SK-N-SH (cell line): ENCODE results near the gene APOL6.

Experiments
- CTCF ChIP-seq: fragments of 200-600 bp; sonication (generic); IDR thresholded peaks from 2 replicates; pipeline ENCODE4 v1.6.1; 2017; ENCODE audit warnings: antibody characterized with exemption, mild to moderate bottlenecking, moderate library complexity
- MEF2A ChIP-seq: IDR thresholded peaks from 2 replicates; pipeline ENCODE4 v1.4.0; 2012; ENCODE audit warnings: low read depth, borderline replicate concordance
- TCF12 ChIP-seq: IDR thresholded peaks from 2 replicates; pipeline ENCODE4 v1.4.0; 2012
- USF1 ChIP-seq: IDR thresholded peaks from 2 replicates; pipeline ENCODE4 v1.4.0; 2012; ENCODE audit warnings: low read depth, borderline replicate concordance

- TF ChIP-seq MEF2A, result no peak
- TF ChIP-seq TCF12, result no peak
- no peak for TF ChIP-seq CTCF
- TF ChIP-seq USF1, result no peak
Observed at GRCh38 chr22:35617137-35617755, 31.0 kb upstream of the APOL6 start, which contains the start of gene MB.
